WERI-Rb-1 (cell line): ENCODE measurements around the gene FHAD1.

Experiments
- DNase-seq: peaks from one replicate; pipeline ENCODE4 v3.0.0-alpha.2; 2020
- H3K27ac ChIP-seq: fragments of 250-450 bp; sonication (Bioruptor Pico); 2 replicates; pipeline ENCODE4 v1.5.1; 2020; ENCODE audit warnings: mild to moderate bottlenecking, moderate library complexity
- H3K27me3 ChIP-seq: fragments of 250-450 bp; sonication (Bioruptor Pico); 2 replicates; pipeline ENCODE4 v1.5.1; 2021; ENCODE audit warnings: mild to moderate bottlenecking, low read depth, moderate library complexity; ENCODE audit not compliant: insufficient read depth, severe bottlenecking
- H3K36me3 ChIP-seq: fragments of 250-450 bp; sonication (Bioruptor Pico); 2 replicates; pipeline ENCODE4 v1.5.1; 2020; ENCODE audit warnings: mild to moderate bottlenecking, moderate library complexity
- H3K4me3 ChIP-seq: 2 replicates; pipeline ENCODE4 v1.5.1; 2011; ENCODE audit warnings: low read depth, mild to moderate bottlenecking, control low read depth, low read length
- H3K9me3 ChIP-seq: fragments of 250-450 bp; sonication (Bioruptor Pico); 2 replicates; pipeline ENCODE4 v1.5.1; 2021; ENCODE audit warnings: mild to moderate bottlenecking, moderate library complexity; ENCODE audit not compliant: severe bottlenecking
- TF ChIP-seq, protein P1 (sequence below): IDR thresholded peaks from 2 replicates; pipeline ENCODE4 v1.5.1; 2011; ENCODE audit warnings: low read depth, mild to moderate bottlenecking, control low read depth, inconsistent platforms, low read length

Gene FHAD1

DNA sequence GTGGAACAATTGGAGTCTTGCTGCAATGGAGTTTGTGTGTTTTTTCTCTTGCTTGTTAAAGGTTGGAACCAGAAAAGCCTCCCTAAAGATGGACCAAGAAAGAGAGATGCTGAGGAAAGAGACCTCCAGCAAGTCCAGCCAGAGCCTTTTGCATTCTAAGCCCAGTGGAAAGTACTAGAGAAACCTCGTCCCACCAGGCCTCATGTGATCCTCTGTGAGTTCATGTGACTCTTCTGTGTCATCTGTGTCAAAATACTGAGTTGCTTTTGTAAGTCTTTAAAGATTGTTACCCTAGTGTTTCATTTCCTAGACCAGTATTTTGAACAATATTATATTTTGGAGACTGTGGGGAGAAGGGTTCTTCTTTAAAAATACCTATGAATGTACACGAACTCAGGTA is 150.2 kb downstream of the FHAD1 start:
- peaks cover 7% of the 10 kb centered on the region for H3K9me3 ChIP-seq
- H3K4me3 ChIP-seq, result no peak overlapping the region
- H3K27ac ChIP-seq, result no peak overlapping the region
- no peaks in the 10 kb centered on the region for H3K27me3 ChIP-seq
- DNase-seq, result no peak
- TF ChIP-seq, protein P1, sequence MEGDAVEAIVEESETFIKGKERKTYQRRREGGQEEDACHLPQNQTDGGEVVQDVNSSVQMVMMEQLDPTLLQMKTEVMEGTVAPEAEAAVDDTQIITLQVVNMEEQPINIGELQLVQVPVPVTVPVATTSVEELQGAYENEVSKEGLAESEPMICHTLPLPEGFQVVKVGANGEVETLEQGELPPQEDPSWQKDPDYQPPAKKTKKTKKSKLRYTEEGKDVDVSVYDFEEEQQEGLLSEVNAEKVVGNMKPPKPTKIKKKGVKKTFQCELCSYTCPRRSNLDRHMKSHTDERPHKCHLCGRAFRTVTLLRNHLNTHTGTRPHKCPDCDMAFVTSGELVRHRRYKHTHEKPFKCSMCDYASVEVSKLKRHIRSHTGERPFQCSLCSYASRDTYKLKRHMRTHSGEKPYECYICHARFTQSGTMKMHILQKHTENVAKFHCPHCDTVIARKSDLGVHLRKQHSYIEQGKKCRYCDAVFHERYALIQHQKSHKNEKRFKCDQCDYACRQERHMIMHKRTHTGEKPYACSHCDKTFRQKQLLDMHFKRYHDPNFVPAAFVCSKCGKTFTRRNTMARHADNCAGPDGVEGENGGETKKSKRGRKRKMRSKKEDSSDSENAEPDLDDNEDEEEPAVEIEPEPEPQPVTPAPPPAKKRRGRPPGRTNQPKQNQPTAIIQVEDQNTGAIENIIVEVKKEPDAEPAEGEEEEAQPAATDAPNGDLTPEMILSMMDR, result no peak
- H3K36me3 ChIP-seq, result no peaks in the 10 kb centered on the region

DNA sequence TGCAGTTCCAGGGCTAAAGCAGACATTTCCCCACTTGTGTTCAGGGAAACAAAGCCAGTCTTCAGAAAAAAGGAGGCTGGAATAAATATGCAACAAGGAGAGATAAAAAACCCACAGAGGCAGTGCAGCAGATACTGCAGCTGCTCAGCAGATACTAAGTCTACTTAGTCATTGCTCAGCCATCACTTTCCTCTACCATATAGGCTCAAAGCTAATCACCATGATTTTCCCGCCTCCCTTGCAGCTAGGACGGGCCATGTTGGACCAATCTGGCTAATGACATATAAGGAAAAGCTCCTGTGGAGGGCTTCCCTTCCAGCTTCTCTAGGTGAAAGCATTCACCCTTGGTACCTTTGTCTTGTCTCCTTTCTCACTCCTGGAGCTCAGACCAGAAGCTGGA is 152.7 kb downstream of the FHAD1 start:
- Histone ChIP-seq H3K27ac (no peak overlapping the region), H3K27me3 (no peaks in the 10 kb centered on the region), H3K9me3 (peaks cover 7% of the 10 kb centered on the region), H3K36me3 (no peaks in the 10 kb centered on the region), H3K4me3 (no peak overlapping the region)
- no peak for DNase-seq
- TF ChIP-seq, protein P1, result no peak

DNA sequence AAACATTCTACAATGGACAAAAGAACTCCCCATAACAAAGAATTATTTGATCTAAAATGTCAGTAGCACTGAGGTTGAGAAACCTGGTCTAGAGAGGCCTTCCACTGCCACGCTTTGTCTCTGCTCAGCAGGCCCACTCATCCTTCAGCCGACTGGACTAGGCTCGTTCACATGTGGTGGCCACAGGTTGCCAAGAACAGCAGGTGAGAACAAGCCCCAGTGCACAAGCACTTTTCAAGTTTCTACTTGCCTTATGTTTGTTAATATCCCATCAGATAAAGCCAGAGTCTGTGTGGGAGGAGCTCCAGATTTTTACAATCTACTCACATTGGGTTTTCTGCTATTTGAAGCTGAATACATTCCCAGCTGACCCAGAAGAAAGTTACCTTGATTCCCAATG is 153.6 kb downstream of the FHAD1 start:
- H3K27ac ChIP-seq, result no peak overlapping the region

DNA sequence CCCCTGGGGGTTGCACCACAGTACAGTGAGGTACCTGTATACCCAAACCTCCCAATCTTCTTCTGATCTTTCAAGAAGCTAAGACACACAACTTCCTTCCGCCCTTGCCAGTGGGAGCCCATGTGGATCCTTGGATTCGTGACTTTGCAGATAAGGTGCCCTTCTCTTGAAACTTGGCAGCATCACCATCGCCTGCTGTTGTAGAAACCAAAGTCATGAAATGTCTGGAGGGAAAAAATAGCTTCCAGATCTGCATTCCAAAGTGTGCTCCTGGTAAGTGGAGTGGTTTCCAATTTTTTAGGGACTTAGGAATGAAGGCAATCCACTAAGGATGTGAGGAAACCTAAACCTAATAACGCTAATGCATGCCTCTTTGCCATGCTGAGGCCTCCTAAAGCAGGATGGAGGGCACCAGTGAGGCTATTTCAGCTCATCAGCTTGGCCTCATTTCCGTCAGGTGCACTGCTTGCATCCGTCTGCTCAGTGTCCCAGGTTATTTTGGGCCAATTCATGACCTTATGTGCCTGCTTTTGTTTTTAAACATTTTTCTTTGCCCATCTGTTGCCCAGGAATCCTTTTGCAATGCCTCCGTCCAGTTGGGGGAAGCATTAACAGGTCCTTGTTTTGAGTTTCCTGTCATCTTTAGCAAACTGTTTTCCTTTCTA is 154.5 kb downstream of the FHAD1 start:
- no peak for DNase-seq
- Histone ChIP-seq H3K4me3 (no peak overlapping the region), H3K9me3 (peaks cover 7% of the 10 kb centered on the region), H3K36me3 (no peaks in the 10 kb centered on the region), H3K27me3 (no peaks in the 10 kb centered on the region), H3K27ac (no peak overlapping the region)
- TF ChIP-seq, protein P1, result no peak

More for the DNA sequence above, 153.6 kb downstream of the FHAD1 start:
- Histone ChIP-seq H3K4me3 (no peak overlapping the region), H3K9me3 (peaks cover 7% of the 10 kb centered on the region), H3K27me3 (no peaks in the 10 kb centered on the region), H3K36me3 (no peaks in the 10 kb centered on the region)
- DNase-seq, result no peak
- TF ChIP-seq, protein P1, result no peak

DNA sequence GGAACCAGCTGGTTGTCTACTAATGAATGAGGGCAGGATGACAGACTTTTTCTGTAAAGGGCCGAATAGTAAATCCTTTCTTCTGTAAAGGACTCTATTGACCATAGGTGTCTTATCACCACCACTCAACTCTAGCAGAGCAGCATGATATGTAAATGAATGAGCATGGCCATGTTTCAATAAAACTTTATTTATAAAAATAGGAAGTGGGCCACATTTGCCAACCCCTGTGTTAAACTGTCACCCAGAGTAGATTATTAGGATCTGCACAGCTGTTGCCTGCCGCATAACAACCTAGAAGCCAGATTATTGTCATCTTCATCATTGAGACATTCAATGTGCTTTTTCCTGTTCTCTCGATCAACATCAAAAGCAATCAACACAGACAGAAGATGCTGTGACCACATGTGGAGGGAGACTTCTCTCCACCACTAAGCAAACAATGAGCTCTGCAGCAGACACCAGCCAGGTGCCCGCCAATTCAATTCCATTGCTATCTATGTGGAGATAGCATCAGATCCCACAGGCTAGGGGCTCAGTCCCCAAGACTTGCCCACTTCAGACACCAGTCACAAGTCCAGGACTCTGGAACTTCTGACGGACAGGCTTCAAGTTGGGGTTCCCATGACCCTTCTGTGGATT is 155.9 kb downstream of the FHAD1 start:
- no peak overlapping the region for H3K4me3 ChIP-seq
- no peak for DNase-seq
- H3K36me3 ChIP-seq, result no peaks in the 10 kb centered on the region
- no peak overlapping the region for H3K27ac ChIP-seq
- H3K9me3 ChIP-seq, result peaks cover 7% of the 10 kb centered on the region
- TF ChIP-seq, protein P1, result no peak
- no peaks in the 10 kb centered on the region for H3K27me3 ChIP-seq
